ENCODE data around the gene CFDP1.

CFDP1 gene

GRCh38 chr16:75477680-75478473 lies 44.6 kb upstream of the CFDP1 start:
- no peak for DNase-seq (ENCODE audit: low read depth)
- TF ChIP-seq CTCF (IDR thresholded peaks at IDR 0.05; ENCODE audit: control insufficient read depth, insufficient read depth, low read depth, low read length, missing control alignments): no peak
- H3K4me3 ChIP-seq (ENCODE audit: control insufficient read depth, low read depth, low read length): no peak overlapping the region

DNA sequence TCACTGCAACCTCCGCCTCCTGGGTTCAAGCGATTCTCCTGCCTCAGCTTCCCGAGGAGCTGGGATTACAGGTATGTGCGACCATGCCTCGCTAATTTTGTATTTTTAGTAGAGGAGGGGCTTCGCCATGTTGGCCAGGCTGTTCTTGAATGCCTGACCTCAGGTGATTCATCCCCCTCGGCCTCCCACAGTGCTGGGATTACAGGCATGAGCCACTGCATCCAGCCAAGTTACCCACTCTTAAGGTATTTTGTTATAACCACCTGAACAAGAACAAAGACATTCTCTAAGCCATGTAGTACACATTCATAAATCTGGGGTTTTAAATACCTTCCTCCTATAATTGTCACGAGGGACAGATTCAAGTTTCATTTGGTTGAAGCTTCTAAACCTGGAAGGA lies 43.5 kb upstream of the CFDP1 start:
- DNase-seq (ENCODE audit: low read depth): no peak
- no peak overlapping the region for H3K4me3 ChIP-seq (ENCODE audit: control insufficient read depth, low read depth, low read length)
- TF ChIP-seq CTCF (IDR thresholded peaks at IDR 0.05; ENCODE audit: control insufficient read depth, insufficient read depth, low read depth, low read length, missing control alignments): no peak

DNA sequence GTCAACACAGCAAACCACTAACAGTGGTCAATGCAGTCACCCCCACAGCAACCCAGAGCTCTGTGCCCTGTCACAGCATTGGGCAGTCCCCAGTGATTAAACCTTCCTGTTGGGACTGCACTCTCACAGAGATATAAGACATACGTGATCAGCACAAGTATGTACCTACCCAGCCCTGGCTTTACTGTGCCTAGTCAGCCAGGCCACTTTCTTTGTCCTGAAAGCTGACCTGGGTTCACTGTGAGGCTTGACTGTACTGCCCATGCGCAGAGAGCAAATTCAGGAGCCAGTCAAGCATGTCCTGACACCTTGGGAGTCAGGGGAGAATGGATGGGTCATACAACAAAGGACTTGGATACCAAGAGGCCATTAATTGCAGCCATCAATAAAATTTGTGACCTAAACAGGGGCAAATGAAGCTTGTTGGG lies 42.1 kb upstream of the CFDP1 start:
- no peak for TF ChIP-seq CTCF (IDR thresholded peaks at IDR 0.05; ENCODE audit: control insufficient read depth, insufficient read depth, low read depth, low read length, missing control alignments)
- no peak overlapping the region for H3K4me3 ChIP-seq (ENCODE audit: control insufficient read depth, low read depth, low read length)
- no peak for DNase-seq (ENCODE audit: low read depth)

DNA sequence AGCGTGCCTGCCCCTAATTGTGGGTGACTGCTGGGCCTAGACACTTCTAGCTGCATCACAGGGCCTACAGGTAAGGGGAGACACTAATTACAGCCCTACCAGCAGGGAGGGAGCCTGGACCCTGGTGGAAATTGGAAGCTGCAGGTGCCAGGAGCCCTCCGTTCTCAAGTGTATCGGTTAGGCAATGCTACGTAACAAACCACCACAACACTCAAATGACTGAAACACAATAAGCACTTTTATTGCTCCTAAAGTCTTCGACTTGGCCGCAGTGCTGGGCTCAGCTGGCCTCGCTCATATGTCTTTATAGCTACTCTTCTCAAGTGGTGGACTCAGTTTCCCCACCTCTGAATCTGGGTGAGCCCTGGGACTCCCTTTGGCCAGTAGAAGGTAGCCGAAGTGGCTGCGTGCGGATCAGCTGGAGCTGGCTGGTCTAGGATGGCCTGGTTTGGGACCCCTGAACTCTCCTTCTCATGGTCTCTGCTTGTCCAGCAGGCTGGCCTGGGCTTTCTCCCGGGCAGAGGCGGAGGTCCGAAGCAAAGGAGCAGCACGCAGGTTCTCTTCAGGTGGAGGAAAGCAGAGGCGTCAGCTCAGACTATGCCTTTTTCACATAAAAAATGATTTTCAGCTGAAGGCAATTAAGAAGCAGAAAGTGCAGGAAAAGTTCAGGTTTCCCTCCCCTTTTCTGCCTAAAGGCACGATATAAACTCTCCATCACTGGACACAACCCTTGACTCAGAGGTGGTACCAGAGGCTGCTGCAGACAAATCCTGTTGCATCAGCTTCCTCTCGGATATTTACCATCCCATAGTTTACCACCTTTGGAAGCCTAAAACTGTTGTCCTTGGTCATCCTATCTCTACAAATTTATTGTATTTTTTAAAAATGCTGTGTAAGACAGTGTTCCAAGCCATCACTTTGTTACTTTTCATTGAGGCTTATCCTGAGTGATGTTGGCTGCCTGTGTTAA lies 39.9 kb upstream of the CFDP1 start:
- no peak for DNase-seq (ENCODE audit: low read depth)
- no peak overlapping the region for H3K4me3 ChIP-seq (ENCODE audit: control insufficient read depth, low read depth, low read length)
- no peak for TF ChIP-seq CTCF (IDR thresholded peaks at IDR 0.05; ENCODE audit: control insufficient read depth, insufficient read depth, low read depth, low read length, missing control alignments)

- H3K4me3 ChIP-seq (ENCODE audit: control insufficient read depth, low read depth, low read length): no peak overlapping the region
- peak; percentile 20 for DNase-seq (ENCODE audit: low read depth)
These were observed 38.7 kb upstream of the CFDP1 start for GRCh38 chr16:75471723-75472633.

More at GRCh38 chr16:75471723-75472633, 38.7 kb upstream of the CFDP1 start:
- peak; percentile 83 for TF ChIP-seq CTCF (IDR thresholded peaks at IDR 0.05; ENCODE audit: control insufficient read depth, insufficient read depth, low read depth, low read length, missing control alignments)
